ENCODE measurements around the gene FAM217A.

DNA sequence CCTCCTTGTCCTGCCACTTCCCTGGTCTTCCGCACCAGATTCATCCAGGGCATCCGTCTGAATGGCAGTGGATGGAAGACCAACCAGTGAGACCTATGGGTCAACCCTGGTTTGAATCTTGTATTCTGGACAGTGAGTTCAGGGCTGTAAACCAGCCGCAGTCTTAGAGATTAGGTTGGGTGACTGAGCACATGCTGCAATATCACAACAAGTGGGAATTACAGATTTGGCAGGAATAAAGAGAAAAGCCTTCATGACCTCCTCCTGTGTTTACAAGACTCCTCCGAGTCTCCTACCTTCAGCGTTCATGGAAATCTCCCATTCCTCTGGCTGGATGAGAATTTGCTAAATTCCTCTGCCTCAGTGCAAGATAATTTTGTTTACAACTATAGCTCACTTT is 46.6 kb upstream of the FAM217A start:
- TF ChIP-seq GATA2 (IDR thresholded peaks at IDR 0.05; ENCODE audit: low read depth, low read length) (no peak), GATA3 (IDR thresholded peaks at IDR 0.05; ENCODE audit: low read depth, low read length) (no peak)

Data from SH-SY5Y (cell line).